AG10803 (cell line): ENCODE data around the gene CRACDL.

Source experiments
- DNase-seq: peaks from one replicate; pipeline ENCODE4 v3.0.0; 2010; ENCODE audit warnings: low read depth
- H3K4me3 ChIP-seq: 2 replicates; pipeline ENCODE4 v1.5.1; 2011; ENCODE audit warnings: mild to moderate bottlenecking, low read length, control low read depth
- CTCF ChIP-seq: conservative IDR thresholded peaks from 2 replicates; pipeline ENCODE4 v1.5.1; 2011; ENCODE audit warnings: mild to moderate bottlenecking, low read length, control low read depth, inconsistent platforms

Gene CRACDL

GRCh38 chr2:98803405-98804264 lies 132.4 kb downstream of the CRACDL start:
- H3K4me3 ChIP-seq, result no peak overlapping the region
- TF ChIP-seq CTCF, result no peak
- DNase-seq, result no peak

- TF ChIP-seq CTCF, result no peak
- no peak overlapping the region for H3K4me3 ChIP-seq
- DNase-seq, result no peak
Observed at GRCh38 chr2:98802344-98802743, 133.7 kb downstream of the CRACDL start.

GRCh38 chr2:98801921-98802321 lies 134.1 kb downstream of the CRACDL start:
- TF ChIP-seq CTCF, result no peak
- H3K4me3 ChIP-seq, result no peak overlapping the region
- DNase-seq, result no peak

GRCh38 chr2:98801286-98801685 lies 134.7 kb downstream of the CRACDL start:
- no peak for TF ChIP-seq CTCF
- DNase-seq, result no peak
- no peak overlapping the region for H3K4me3 ChIP-seq

- H3K4me3 ChIP-seq, result no peak overlapping the region
- TF ChIP-seq CTCF, result no peak
- DNase-seq, result no peak
Observed at GRCh38 chr2:98800330-98801064, 135.5 kb downstream of the CRACDL start.

- DNase-seq, result no peak
- H3K4me3 ChIP-seq, result no peak overlapping the region
- no peak for TF ChIP-seq CTCF
Observed at GRCh38 chr2:98799375-98800329, 136.4 kb downstream of the CRACDL start.
